OCI-LY1 (cell line): ENCODE measurements around the gene ORM2.

Experiments used
- H2AFZ ChIP-seq: fragments of 200-600 bp; sonication (generic), shearing (Covaris generic); 2 replicates; pipeline ENCODE4 v1.6.0; 2014; ENCODE audit warnings: antibody characterized with exemption, mild to moderate bottlenecking, low read length
- H3F3A ChIP-seq: fragments of 200-600 bp; sonication (generic), shearing (Covaris generic); 2 replicates; pipeline ENCODE4 v1.6.0; 2014; ENCODE audit warnings: mild to moderate bottlenecking, antibody characterized with exemption, low read length, moderate library complexity; ENCODE audit not compliant: insufficient read depth
- H3K27ac ChIP-seq: fragments of 200-600 bp; sonication (generic); 2 replicates; pipeline ENCODE4 v1.5.1; 2014; ENCODE audit warnings: low read length, mixed run types, mild to moderate bottlenecking, low read depth; ENCODE audit not compliant: poor library complexity, severe bottlenecking
- H3K27me3 ChIP-seq: fragments of 200-600 bp; sonication (generic); 2 replicates; pipeline ENCODE4 v1.6.0; 2014; ENCODE audit warnings: antibody characterized with exemption, mild to moderate bottlenecking, low read length, moderate library complexity; ENCODE audit not compliant: insufficient read depth
- H3K36me3 ChIP-seq: fragments of 200-600 bp; sonication (generic); 2 replicates; pipeline ENCODE4 v1.6.1; 2014; ENCODE audit warnings: mild to moderate bottlenecking, antibody characterized with exemption, low read length, moderate library complexity, mixed read lengths; ENCODE audit not compliant: insufficient read depth
- H3K4me1 ChIP-seq: fragments of 200-600 bp; sonication (generic); 2 replicates; pipeline ENCODE4 v1.5.1; 2014; ENCODE audit warnings: mild to moderate bottlenecking, low read length, moderate library complexity; ENCODE audit not compliant: insufficient read depth, severe bottlenecking
- H3K4me2 ChIP-seq: fragments of 200-600 bp; sonication (generic), shearing (Covaris generic); 2 replicates; pipeline ENCODE4 v1.6.1; 2014; ENCODE audit warnings: low read length
- H3K4me3 ChIP-seq: fragments of 200-600 bp; sonication (generic); 2 replicates; pipeline ENCODE4 v1.5.1; 2014; ENCODE audit warnings: low read length, low read depth, mild to moderate bottlenecking, mixed read lengths; ENCODE audit not compliant: poor library complexity, severe bottlenecking
- H3K79me2 ChIP-seq: fragments of 200-600 bp; shearing (Covaris generic); 2 replicates; pipeline ENCODE4 v1.6.1; 2016; ENCODE audit warnings: mixed run types, low read length, mixed read lengths; ENCODE audit not compliant: insufficient read depth
- H3K9ac ChIP-seq: fragments of 200-600 bp; sonication (generic), shearing (Covaris generic); 2 replicates; pipeline ENCODE4 v1.6.1; 2014; ENCODE audit warnings: mild to moderate bottlenecking, low read length, mixed read lengths
- H3K9me2 ChIP-seq: fragments of 200-600 bp; sonication (generic), shearing (Covaris generic); 2 replicates; pipeline ENCODE4 v1.6.1; 2014; ENCODE audit warnings: low read depth, mild to moderate bottlenecking, low read length, mixed read lengths
- H3K9me3 ChIP-seq: fragments of 200-600 bp; shearing (Covaris generic); 2 replicates; pipeline ENCODE4 v1.6.1; 2014; ENCODE audit warnings: low read length, mixed read lengths
- H4K20me1 ChIP-seq: fragments of 200-600 bp; sonication (generic), shearing (Covaris generic); 2 replicates; pipeline ENCODE4 v1.6.0; 2016; ENCODE audit warnings: mild to moderate bottlenecking, low read length; ENCODE audit not compliant: insufficient read depth
- CTCF ChIP-seq: fragments of 200-600 bp; sonication (generic), shearing (Covaris generic); IDR thresholded peaks from 2 replicates; pipeline ENCODE4 v1.5.1; 2017; ENCODE audit warnings: mild to moderate bottlenecking, antibody characterized with exemption, low read length, moderate library complexity, mixed read lengths
- EZH2 ChIP-seq: fragments of 200-600 bp; sonication (generic), shearing (Covaris generic); IDR thresholded peaks from 2 replicates; pipeline ENCODE4 v1.8.0; 2017; ENCODE audit warnings: borderline replicate concordance, mixed run types, mild to moderate bottlenecking, antibody characterized with exemption, low read length, moderate library complexity, mixed read lengths

The ORM2 gene

GRCh38 chr9:114288193-114289091, 41.2 kb upstream of the ORM2 start:
- Histone ChIP-seq H3K4me2 (no peak overlapping the region), H3K79me2 (no peaks in the 10 kb centered on the region), H3K4me3 (no peak overlapping the region), H4K20me1 (no peaks in the 10 kb centered on the region), H3K27me3 (no peaks in the 10 kb centered on the region), H3K36me3 (no peaks in the 10 kb centered on the region), H2AFZ (no peak overlapping the region), H3K9me3 (no peaks in the 10 kb centered on the region), H3K9me2 (no peaks in the 10 kb centered on the region), H3F3A (no peaks in the 10 kb centered on the region), H3K27ac (no peak overlapping the region), H3K4me1 (no peaks in the 10 kb centered on the region), H3K9ac (no peak overlapping the region)
- TF ChIP-seq CTCF (no peak), EZH2 (no peak)

GRCh38 chr9:114289106-114289505, 40.6 kb upstream of the ORM2 start:
- H3K9me3 ChIP-seq: no peaks in the 10 kb centered on the region
- no peaks in the 10 kb centered on the region for H3K9me2 ChIP-seq
- TF ChIP-seq EZH2: no peak
- H3K4me2 ChIP-seq: no peak overlapping the region
- no peaks in the 10 kb centered on the region for H3K27me3 ChIP-seq
- no peak overlapping the region for H2AFZ ChIP-seq
- no peaks in the 10 kb centered on the region for H3F3A ChIP-seq
- no peak overlapping the region for H3K27ac ChIP-seq
- no peaks in the 10 kb centered on the region for H4K20me1 ChIP-seq
- H3K9ac ChIP-seq: no peak overlapping the region
- no peaks in the 10 kb centered on the region for H3K36me3 ChIP-seq
- H3K4me3 ChIP-seq: no peak overlapping the region
- no peaks in the 10 kb centered on the region for H3K79me2 ChIP-seq
- H3K4me1 ChIP-seq: no peaks in the 10 kb centered on the region

GRCh38 chr9:114289571-114290481, 39.8 kb upstream of the ORM2 start:
- Histone ChIP-seq H3K9me3 (peaks cover 5% of the 10 kb centered on the region; the same call in 1 of the 2 replicates), H3K4me1 (no peaks in the 10 kb centered on the region), H3K9me2 (no peaks in the 10 kb centered on the region), H3K79me2 (no peaks in the 10 kb centered on the region), H3K27me3 (no peaks in the 10 kb centered on the region), H3K9ac (no peak overlapping the region), H3K27ac (no peak overlapping the region), H2AFZ (no peak overlapping the region), H3K4me2 (no peak overlapping the region), H3F3A (no peaks in the 10 kb centered on the region), H4K20me1 (no peaks in the 10 kb centered on the region), H3K36me3 (no peaks in the 10 kb centered on the region), H3K4me3 (no peak overlapping the region)
- TF ChIP-seq EZH2 (no peak), CTCF (no peak)
